ENCODE measurements around the gene SRGAP3.

The SRGAP3 gene

GRCh38 chr3:9137676-9138075 is 111.8 kb downstream of the SRGAP3 start:
- no peak for FAIRE-seq

- FAIRE-seq: no peak
Measured at GRCh38 chr3:9136746-9137465, 112.5 kb downstream of the SRGAP3 start.

- FAIRE-seq: no peak
Measured at GRCh38 chr3:9135930-9136525, 113.4 kb downstream of the SRGAP3 start.

- no peak for FAIRE-seq
Measured at GRCh38 chr3:9135526-9135925, 113.9 kb downstream of the SRGAP3 start.

- no peak for FAIRE-seq
Measured at GRCh38 chr3:9133656-9134055, 115.8 kb downstream of the SRGAP3 start.

- no peak for FAIRE-seq
Measured at GRCh38 chr3:9130345-9131305, 118.8 kb downstream of the SRGAP3 start.

GRCh38 chr3:9129365-9129764 is 120.1 kb downstream of the SRGAP3 start:
- no peak for FAIRE-seq

- FAIRE-seq: no peak
Measured at GRCh38 chr3:9125278-9125951, 124.0 kb downstream of the SRGAP3 start.

GRCh38 chr3:9124730-9125129 is 124.7 kb downstream of the SRGAP3 start:
- no peak for FAIRE-seq

- no peak for FAIRE-seq
Measured at GRCh38 chr3:9123840-9124239, 125.6 kb downstream of the SRGAP3 start.

GRCh38 chr3:9122732-9123364 is 126.6 kb downstream of the SRGAP3 start:
- FAIRE-seq: no peak

GRCh38 chr3:9121366-9122001 is 128.0 kb downstream of the SRGAP3 start:
- no peak for FAIRE-seq

GRCh38 chr3:9119331-9119730 is 130.1 kb downstream of the SRGAP3 start:
- FAIRE-seq: no peak

GRCh38 chr3:9118222-9118621 is 131.2 kb downstream of the SRGAP3 start:
- no peak for FAIRE-seq

- FAIRE-seq: no peak
Measured at GRCh38 chr3:9117220-9117619, 132.2 kb downstream of the SRGAP3 start.

GRCh38 chr3:9116336-9116735 is 133.1 kb downstream of the SRGAP3 start:
- no peak for FAIRE-seq

GRCh38 chr3:9115336-9115735 is 134.1 kb downstream of the SRGAP3 start:
- no peak for FAIRE-seq

GRCh38 chr3:9113040-9113439 is 136.4 kb downstream of the SRGAP3 start:
- FAIRE-seq: no peak

GRCh38 chr3:9111866-9112265 is 137.6 kb downstream of the SRGAP3 start:
- FAIRE-seq: no peak

- no peak for FAIRE-seq
Measured at GRCh38 chr3:9111417-9111816, 138.0 kb downstream of the SRGAP3 start.

- no peak for FAIRE-seq
Measured at GRCh38 chr3:9110802-9111201, 138.6 kb downstream of the SRGAP3 start.

GRCh38 chr3:9110316-9110715 is 139.1 kb downstream of the SRGAP3 start:
- FAIRE-seq: no peak

Data from colon (tissue), 2 donors.